PC-9 (cell line): ENCODE measurements around the gene GNAO1. TPM values are rescaled to one million over a fixed set of nuclear protein-coding genes. Genes with fewer than 3 reads are reported as not detected.
A peak's percentile ranks its signal among the peaks of the same experiment; 100 is the strongest.

Experiments
- BruUV-seq: library from RNA; stranded (reverse); fragments of 400-500 nt; replicated peaks from 2 replicates; lab custom pipeline; 2021; lab: Mats Ljungman, UMichigan
- CTCF ChIA-PET: fragments of 300-600 bp; sonication (Branson Sonifier 250); formaldehyde crosslinking; loops from one replicate; lab custom pipeline; 2022; ENCODE audit warnings: antibody characterized with exemption; lab: Charles Lee
- POLR2A ChIA-PET: fragments of 300-600 bp; sonication (Branson Sonifier 250); formaldehyde crosslinking; loops from one replicate; lab custom pipeline; 2022; ENCODE audit warnings: antibody characterized with exemption; ENCODE audit not compliant: unreplicated experiment; lab: Charles Lee
- DNase-seq, 2 experiments: peaks; one replicate each; pipeline versions ENCODE4 v3.0.0 to v3.0.0-alpha.2; 2015 to 2022; ENCODE audit warnings: mixed read lengths in 1 of 2
- H2AFZ ChIP-seq: fragments of 200-600 bp; sonication (generic); 2 replicates; pipeline ENCODE4 v1.8.1; 2017; ENCODE audit warnings: antibody characterized with exemption
- H3F3A ChIP-seq: fragments of 200-600 bp; sonication (generic); 2 replicates; pipeline ENCODE4 v1.8.1; 2017; ENCODE audit warnings: antibody characterized with exemption, mild to moderate bottlenecking, low read depth; ENCODE audit not compliant: insufficient read depth
- H3K27ac ChIP-seq: fragments of 200-600 bp; sonication (generic); 2 replicates; pipeline ENCODE4 v1.6.1; 2016; ENCODE audit warnings: mixed run types
- H3K27me3 ChIP-seq: fragments of 200-600 bp; sonication (generic); 2 replicates; pipeline ENCODE4 v1.6.1; 2016; ENCODE audit warnings: low read depth, mixed run types; ENCODE audit not compliant: insufficient read depth
- H3K36me3 ChIP-seq: fragments of 200-600 bp; sonication (generic); 2 replicates; pipeline ENCODE4 v1.6.1; 2016; ENCODE audit warnings: low read depth, mixed run types
- H3K4me1 ChIP-seq: fragments of 200-600 bp; sonication (generic); replicated peaks from 2 replicates; pipeline ENCODE4 v1.6.1; 2016; ENCODE audit warnings: mixed run types; ENCODE audit not compliant: insufficient read depth
- H3K4me2 ChIP-seq: fragments of 200-600 bp; sonication (generic); 2 replicates; pipeline ENCODE4 v1.6.1; 2017; ENCODE audit warnings: mixed run types
- H3K4me3 ChIP-seq: fragments of 200-600 bp; sonication (generic); 2 replicates; pipeline ENCODE4 v1.6.1; 2016; ENCODE audit warnings: mixed run types
- H3K79me2 ChIP-seq: fragments of 200-600 bp; sonication (generic); 2 replicates; pipeline ENCODE4 v1.6.1; 2017; ENCODE audit warnings: low read depth, mixed run types
- H3K9me2 ChIP-seq: fragments of 200-600 bp; sonication (generic); 2 replicates; pipeline ENCODE4 v1.8.1; 2017; ENCODE audit warnings: mild to moderate bottlenecking; ENCODE audit not compliant: insufficient read depth
- H3K9me3 ChIP-seq: fragments of 200-600 bp; sonication (generic); 2 replicates; pipeline ENCODE4 v1.8.1; 2016; ENCODE audit warnings: low read depth; ENCODE audit not compliant: insufficient read depth
- H4K20me1 ChIP-seq: fragments of 200-600 bp; sonication (generic); 2 replicates; pipeline ENCODE4 v1.8.1; 2017; ENCODE audit not compliant: insufficient read depth
- CTCF ChIP-seq: fragments of 200-600 bp; sonication (generic); conservative IDR thresholded peaks from 2 replicates; pipeline ENCODE4 v1.6.1; 2017; ENCODE audit warnings: mixed run types, antibody characterized with exemption, mild to moderate bottlenecking, moderate library complexity
- EZH2 ChIP-seq: fragments of 200-600 bp; sonication (generic); IDR thresholded peaks from 2 replicates; pipeline ENCODE4 v1.8.0; 2017; ENCODE audit warnings: antibody characterized with exemption, low read depth
- intact Hi-C: fragments of 100-400 bp; cut with micrococcal nuclease; formaldehyde crosslinking; loops from one replicate; pipeline ENCODE4 v1.10.0; 2022; ENCODE audit not compliant: unreplicated experiment
- total RNA-seq: library from RNA; stranded (reverse); gene quantifications from 2 replicates; pipeline ENCODE4 v1.2.3, GENCODE V29; 2021

Gene GNAO1
- total RNA-seq, 1 experiment from 2014 or later, result 2.8 TPM

DNA sequence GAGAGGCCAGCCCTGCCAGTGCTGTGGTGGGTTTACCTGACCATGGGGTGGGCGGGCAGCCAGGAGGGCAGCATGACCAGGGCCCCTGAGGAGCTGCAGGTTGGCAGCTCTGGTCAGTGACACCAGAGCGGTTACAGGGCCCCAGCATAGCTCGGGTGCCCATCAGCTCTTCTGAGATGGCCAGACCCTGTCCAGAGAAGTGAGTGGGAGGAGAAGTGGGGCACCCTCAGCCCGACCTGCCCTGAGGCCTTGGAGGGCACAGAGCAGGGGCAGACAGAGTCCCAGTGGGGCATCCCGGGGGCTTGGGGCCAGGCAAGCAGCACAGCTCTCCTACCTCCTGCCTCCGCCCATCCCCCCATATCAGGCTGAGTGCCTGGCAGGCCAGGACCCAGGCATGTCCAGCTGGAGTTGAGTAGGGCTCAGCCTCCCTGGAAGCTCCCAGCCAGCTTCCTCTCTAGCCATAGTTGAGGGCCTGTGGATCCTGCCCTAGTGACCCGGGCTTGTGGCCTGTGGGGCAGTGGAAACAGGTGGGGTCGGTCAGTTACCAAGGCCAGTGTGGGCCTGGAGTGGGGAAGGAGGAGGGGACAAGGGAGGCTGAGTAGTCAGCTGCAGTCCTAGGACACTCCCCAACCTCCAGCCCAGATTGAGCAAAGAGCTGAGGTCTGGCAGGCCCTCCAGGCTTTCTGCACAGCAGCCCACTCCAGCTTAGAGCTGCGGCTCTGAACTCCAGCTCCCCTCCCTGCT lies 150.5 kb downstream of the GNAO1 start:
- CTCF ChIA-PET, result interaction anchor here (1.1 kb wide), 1 partner anchor 15 kb away, joined by 3 read pairs; no protein-coding TSS in a partner anchor
- Histone ChIP-seq H3K4me3 (no peak overlapping the region), H3F3A (no peaks in the 10 kb centered on the region), H3K4me2 (no peak overlapping the region), H4K20me1 (no peaks in the 10 kb centered on the region), H3K9me3 (no peaks in the 10 kb centered on the region), H3K27ac (no peak overlapping the region), H3K9me2 (no peaks in the 10 kb centered on the region), H3K36me3 (no peaks in the 10 kb centered on the region), H3K79me2 (no peaks in the 10 kb centered on the region), H3K4me1 (peaks cover 27% of the 10 kb centered on the region), H2AFZ (no peak overlapping the region), H3K27me3 (no peaks in the 10 kb centered on the region)
- no peak for TF ChIP-seq EZH2
- TF ChIP-seq CTCF, result no peak
- intact Hi-C loops, result no loop called here
- POLR2A ChIA-PET, result no interaction called here
- DNase-seq, result no peak
- no TSS peak for BruUV-seq

- H3K4me2 ChIP-seq, result no peak overlapping the region
- intact Hi-C loops, result no loop called here
- peaks cover 27% of the 10 kb centered on the region for H3K4me1 ChIP-seq
- no peaks in the 10 kb centered on the region for H3K79me2 ChIP-seq
- CTCF ChIA-PET, result interaction anchor here (2.1 kb wide), 1 partner anchor 12 kb away, joined by 13 read pairs; no protein-coding TSS in a partner anchor
- POLR2A ChIA-PET, result no interaction called here
- H3F3A ChIP-seq, result no peaks in the 10 kb centered on the region
- H3K27me3 ChIP-seq, result no peaks in the 10 kb centered on the region
- no peaks in the 10 kb centered on the region for H3K9me2 ChIP-seq
- H3K27ac ChIP-seq, result no peak overlapping the region
- TF ChIP-seq EZH2 (no peak), CTCF (no peak)
- H3K36me3 ChIP-seq, result no peaks in the 10 kb centered on the region
- H4K20me1 ChIP-seq, result no peaks in the 10 kb centered on the region
- H3K4me3 ChIP-seq, result no peak overlapping the region
- BruUV-seq, result no TSS peak
- no peak overlapping the region for H2AFZ ChIP-seq
- DNase-seq, result peak; percentile 38 to 69
- H3K9me3 ChIP-seq, result no peaks in the 10 kb centered on the region
These were observed 152.6 kb downstream of the GNAO1 start for GRCh38 chr16:56343661-56344517.
